ENCODE measurements around the gene EYS.

The EYS gene

GRCh38 chr6:65253041-65253440 is 454.0 kb downstream of the EYS start:
- H3K4me3 ChIP-seq (ENCODE audit: severe bottlenecking), result no peak overlapping the region
- no peak overlapping the region for H3K27ac ChIP-seq (ENCODE audit: poor library complexity, severe bottlenecking)
- H3K9me3 ChIP-seq (ENCODE audit: severe bottlenecking), result no peaks in the 10 kb centered on the region
- ATAC-seq (ENCODE audit: low read depth), result no peak
- H3K4me1 ChIP-seq (ENCODE audit: insufficient read depth, poor library complexity, severe bottlenecking), result no peaks in the 10 kb centered on the region
- DNase-seq (ENCODE audit: low spot score), result no peak
- no peaks in the 10 kb centered on the region for H3K36me3 ChIP-seq (ENCODE audit: low read depth)
- no peaks in the 10 kb centered on the region for H3K27me3 ChIP-seq (ENCODE audit: insufficient read depth, poor library complexity, severe bottlenecking)
- TF ChIP-seq, protein P1, sequence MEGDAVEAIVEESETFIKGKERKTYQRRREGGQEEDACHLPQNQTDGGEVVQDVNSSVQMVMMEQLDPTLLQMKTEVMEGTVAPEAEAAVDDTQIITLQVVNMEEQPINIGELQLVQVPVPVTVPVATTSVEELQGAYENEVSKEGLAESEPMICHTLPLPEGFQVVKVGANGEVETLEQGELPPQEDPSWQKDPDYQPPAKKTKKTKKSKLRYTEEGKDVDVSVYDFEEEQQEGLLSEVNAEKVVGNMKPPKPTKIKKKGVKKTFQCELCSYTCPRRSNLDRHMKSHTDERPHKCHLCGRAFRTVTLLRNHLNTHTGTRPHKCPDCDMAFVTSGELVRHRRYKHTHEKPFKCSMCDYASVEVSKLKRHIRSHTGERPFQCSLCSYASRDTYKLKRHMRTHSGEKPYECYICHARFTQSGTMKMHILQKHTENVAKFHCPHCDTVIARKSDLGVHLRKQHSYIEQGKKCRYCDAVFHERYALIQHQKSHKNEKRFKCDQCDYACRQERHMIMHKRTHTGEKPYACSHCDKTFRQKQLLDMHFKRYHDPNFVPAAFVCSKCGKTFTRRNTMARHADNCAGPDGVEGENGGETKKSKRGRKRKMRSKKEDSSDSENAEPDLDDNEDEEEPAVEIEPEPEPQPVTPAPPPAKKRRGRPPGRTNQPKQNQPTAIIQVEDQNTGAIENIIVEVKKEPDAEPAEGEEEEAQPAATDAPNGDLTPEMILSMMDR (IDR thresholded peaks at IDR 0.05; ENCODE audit: poor library complexity, severe bottlenecking), result no peak

DNA sequence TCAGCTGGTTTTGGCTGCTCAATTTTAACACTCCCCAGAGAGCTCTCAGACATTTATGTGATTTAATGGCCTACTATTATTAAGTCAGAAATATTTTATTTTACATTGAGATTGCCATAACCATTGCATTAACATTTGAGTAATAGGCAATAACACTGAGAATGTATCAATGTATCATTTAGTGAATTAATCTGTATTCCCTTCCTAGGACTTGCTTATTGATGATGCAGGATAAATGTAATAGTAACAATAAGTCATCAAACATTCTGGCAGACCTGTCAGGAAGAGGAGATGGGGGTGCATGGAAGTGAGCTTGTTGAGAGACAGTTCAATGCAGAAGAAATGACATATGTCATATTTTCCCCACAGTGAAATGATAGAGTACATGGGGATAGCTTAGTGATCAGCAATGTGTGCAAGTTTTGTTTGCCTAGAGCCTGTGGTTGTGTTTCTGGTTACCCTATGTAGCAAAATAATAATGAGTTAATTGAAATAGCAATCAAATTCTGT is 458.9 kb downstream of the EYS start:
- Histone ChIP-seq H3K4me3 (ENCODE audit: severe bottlenecking) (no peak overlapping the region), H3K9me3 (ENCODE audit: severe bottlenecking) (no peaks in the 10 kb centered on the region), H3K27ac (ENCODE audit: poor library complexity, severe bottlenecking) (no peak overlapping the region), H3K27me3 (ENCODE audit: insufficient read depth, poor library complexity, severe bottlenecking) (no peaks in the 10 kb centered on the region), H3K36me3 (ENCODE audit: low read depth) (no peaks in the 10 kb centered on the region), H3K4me1 (ENCODE audit: insufficient read depth, poor library complexity, severe bottlenecking) (no peaks in the 10 kb centered on the region)
- DNase-seq (ENCODE audit: low spot score), result no peak
- TF ChIP-seq, protein P1 (IDR thresholded peaks at IDR 0.05; ENCODE audit: poor library complexity, severe bottlenecking), result no peak
- ATAC-seq (ENCODE audit: low read depth), result no peak

- Histone ChIP-seq H3K27ac (ENCODE audit: poor library complexity, severe bottlenecking) (no peak overlapping the region), H3K4me3 (ENCODE audit: severe bottlenecking) (no peak overlapping the region), H3K27me3 (ENCODE audit: insufficient read depth, poor library complexity, severe bottlenecking) (no peaks in the 10 kb centered on the region), H3K36me3 (ENCODE audit: low read depth) (no peaks in the 10 kb centered on the region), H3K9me3 (ENCODE audit: severe bottlenecking) (no peaks in the 10 kb centered on the region), H3K4me1 (ENCODE audit: insufficient read depth, poor library complexity, severe bottlenecking) (no peaks in the 10 kb centered on the region)
- TF ChIP-seq, protein P1 (IDR thresholded peaks at IDR 0.05; ENCODE audit: poor library complexity, severe bottlenecking), result no peak
- ATAC-seq (ENCODE audit: low read depth), result no peak
- no peak for DNase-seq (ENCODE audit: low spot score)
These were observed 475.4 kb downstream of the EYS start for GRCh38 chr6:65231616-65232015.

DNA sequence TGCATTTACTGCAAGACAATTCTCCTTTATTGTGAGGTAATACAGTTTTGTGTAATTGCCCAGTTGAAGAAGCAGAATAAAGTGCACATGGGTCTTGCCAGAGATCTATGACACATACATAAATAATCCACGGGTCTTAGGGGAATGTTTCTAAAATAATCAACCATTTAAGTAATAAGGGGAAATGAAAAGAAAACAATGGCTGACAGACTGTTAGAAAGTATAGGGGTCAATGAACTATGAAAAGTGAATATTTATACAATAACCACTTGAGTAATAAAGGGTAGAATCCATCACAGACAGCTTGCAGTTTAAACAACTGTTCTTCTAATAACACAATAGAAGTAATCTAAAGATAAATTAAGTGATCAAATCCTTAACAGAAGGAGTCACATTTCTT is 477.2 kb downstream of the EYS start:
- Histone ChIP-seq H3K27me3 (ENCODE audit: insufficient read depth, poor library complexity, severe bottlenecking) (no peaks in the 10 kb centered on the region), H3K27ac (ENCODE audit: poor library complexity, severe bottlenecking) (no peak overlapping the region), H3K36me3 (ENCODE audit: low read depth) (no peaks in the 10 kb centered on the region), H3K9me3 (ENCODE audit: severe bottlenecking) (no peaks in the 10 kb centered on the region), H3K4me1 (ENCODE audit: insufficient read depth, poor library complexity, severe bottlenecking) (no peaks in the 10 kb centered on the region), H3K4me3 (ENCODE audit: severe bottlenecking) (no peak overlapping the region)
- no peak for ATAC-seq (ENCODE audit: low read depth)
- TF ChIP-seq, protein P1 (IDR thresholded peaks at IDR 0.05; ENCODE audit: poor library complexity, severe bottlenecking), result no peak
- no peak for DNase-seq (ENCODE audit: low spot score)

DNA sequence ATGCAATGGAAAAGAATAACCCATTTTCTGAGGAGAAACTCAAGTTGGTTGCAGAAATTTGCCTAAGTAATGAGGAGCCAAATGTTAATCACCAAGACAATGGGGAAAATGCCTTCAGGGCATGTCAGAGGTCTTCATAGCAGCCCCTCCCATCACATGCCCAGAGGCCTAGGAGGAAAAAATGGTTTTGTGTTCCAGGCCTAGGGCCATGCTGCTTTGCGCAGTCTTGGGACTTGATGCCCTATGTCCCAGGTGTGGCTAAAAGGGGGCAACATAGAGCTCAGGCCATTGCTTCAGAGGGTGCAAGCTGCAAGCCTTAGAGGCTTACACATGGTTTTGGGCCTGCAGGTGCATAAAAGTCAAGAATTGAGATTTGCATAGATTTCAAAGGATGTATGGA is 485.9 kb downstream of the EYS start:
- no peak for ATAC-seq (ENCODE audit: low read depth)
- TF ChIP-seq, protein P1 (IDR thresholded peaks at IDR 0.05; ENCODE audit: poor library complexity, severe bottlenecking), result no peak
- no peaks in the 10 kb centered on the region for H3K9me3 ChIP-seq (ENCODE audit: severe bottlenecking)
- no peak overlapping the region for H3K27ac ChIP-seq (ENCODE audit: poor library complexity, severe bottlenecking)
- H3K4me1 ChIP-seq (ENCODE audit: insufficient read depth, poor library complexity, severe bottlenecking), result no peaks in the 10 kb centered on the region
- no peak overlapping the region for H3K4me3 ChIP-seq (ENCODE audit: severe bottlenecking)
- no peaks in the 10 kb centered on the region for H3K27me3 ChIP-seq (ENCODE audit: insufficient read depth, poor library complexity, severe bottlenecking)
- H3K36me3 ChIP-seq (ENCODE audit: low read depth), result no peaks in the 10 kb centered on the region
- no peak for DNase-seq (ENCODE audit: low spot score)

Measured in RWPE2 (cell line).